OCI-LY1 (cell line): ENCODE measurements around the gene SGCD.

ENCODE experiments used
- EZH2 ChIP-seq: fragments of 200-600 bp; sonication (generic), shearing (Covaris generic); IDR thresholded peaks from 2 replicates; pipeline ENCODE4 v1.8.0; 2017; ENCODE audit warnings: borderline replicate concordance, mixed run types, mild to moderate bottlenecking, antibody characterized with exemption, low read length, moderate library complexity, mixed read lengths
- TF ChIP-seq, protein P1 (sequence below): fragments of 200-600 bp; sonication (generic), shearing (Covaris generic); IDR thresholded peaks from 2 replicates; pipeline ENCODE4 v1.5.1; 2017; ENCODE audit warnings: mild to moderate bottlenecking, antibody characterized with exemption, low read length, moderate library complexity, mixed read lengths

GRCh38 chr5:156680831-156681230, 353.9 kb downstream of the SGCD start:
- TF ChIP-seq, protein P1, sequence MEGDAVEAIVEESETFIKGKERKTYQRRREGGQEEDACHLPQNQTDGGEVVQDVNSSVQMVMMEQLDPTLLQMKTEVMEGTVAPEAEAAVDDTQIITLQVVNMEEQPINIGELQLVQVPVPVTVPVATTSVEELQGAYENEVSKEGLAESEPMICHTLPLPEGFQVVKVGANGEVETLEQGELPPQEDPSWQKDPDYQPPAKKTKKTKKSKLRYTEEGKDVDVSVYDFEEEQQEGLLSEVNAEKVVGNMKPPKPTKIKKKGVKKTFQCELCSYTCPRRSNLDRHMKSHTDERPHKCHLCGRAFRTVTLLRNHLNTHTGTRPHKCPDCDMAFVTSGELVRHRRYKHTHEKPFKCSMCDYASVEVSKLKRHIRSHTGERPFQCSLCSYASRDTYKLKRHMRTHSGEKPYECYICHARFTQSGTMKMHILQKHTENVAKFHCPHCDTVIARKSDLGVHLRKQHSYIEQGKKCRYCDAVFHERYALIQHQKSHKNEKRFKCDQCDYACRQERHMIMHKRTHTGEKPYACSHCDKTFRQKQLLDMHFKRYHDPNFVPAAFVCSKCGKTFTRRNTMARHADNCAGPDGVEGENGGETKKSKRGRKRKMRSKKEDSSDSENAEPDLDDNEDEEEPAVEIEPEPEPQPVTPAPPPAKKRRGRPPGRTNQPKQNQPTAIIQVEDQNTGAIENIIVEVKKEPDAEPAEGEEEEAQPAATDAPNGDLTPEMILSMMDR = no peak
- TF ChIP-seq EZH2 = no peak
